Testis (tissue), 3 donors: ENCODE measurements around the gene ATAD3B. TPM values are rescaled to one million over a fixed set of nuclear protein-coding genes. Genes with fewer than 3 reads are reported as not detected.
"Not testable (repeated sequence)": the region's sequence is repeated elsewhere in the genome, so short reads cannot be mapped to it uniquely, and the experiment has no call there.

ENCODE experiments used
- DNase-seq: peaks from one replicate; pipeline ENCODE4 v3.0.0-alpha.2; 2019
- H3K27ac ChIP-seq, 2 donors: fragments of 200-600 bp; sonication (generic); one replicate each; pipeline ENCODE4 v1.5.1; 2019
- H3K27me3 ChIP-seq: fragments of 200-600 bp; sonication (generic); one replicate; pipeline ENCODE4 v1.5.1; 2019
- H3K36me3 ChIP-seq: fragments of 200-600 bp; sonication (generic); one replicate; pipeline ENCODE4 v1.5.1; 2017; ENCODE audit warnings: low read depth; ENCODE audit errors: missing control alignments
- H3K4me1 ChIP-seq: fragments of 200-600 bp; sonication (generic); one replicate; pipeline ENCODE4 v1.5.1; 2019
- H3K4me3 ChIP-seq, 2 donors: fragments of 200-600 bp; sonication (generic); one replicate each; pipeline ENCODE4 v1.5.1; 2017 to 2019
- H3K9me3 ChIP-seq: fragments of 200-600 bp; sonication (generic); one replicate; pipeline ENCODE4 v1.5.1; 2017
- POLR2A ChIP-seq: fragments of 450-650 bp; IDR thresholded peaks from one replicate; pipeline ENCODE4 v1.6.1; 2017; ENCODE audit warnings: antibody characterized with exemption, mild to moderate bottlenecking, moderate library complexity
- WGBS, 2 donors: methylation state at CpG; one replicate each; pipeline ENCODE4 v1.1.5; 2018; 5-methylcytosine and 5-hydroxymethylcytosine counted together
- intact Hi-C: fragments of 100-400 bp; cut with DNase I; formaldehyde crosslinking; loops from one replicate; pipeline ENCODE4 v1.15.1; 2023; ENCODE audit warnings: low total_unique reads
- polyA plus RNA-seq: library from polyadenylated mRNA; stranded (reverse); fragments of 350-450 nt; fragmentation: Illumina TruSeq; extraction: RNeasy Lipid Tissue Mini Kit (QIAGEN cat#74804); gene quantifications from one replicate; pipeline ENCODE4 v1.2.3, GENCODE V29; 2014; ENCODE audit warnings: low read depth, low replicate concordance; ENCODE audit not compliant: insufficient read depth
- total RNA-seq, 2 donors: library from RNA; depleted of rRNA; stranded (reverse); fragments of >200 nt; gene quantifications; one replicate each; pipeline ENCODE4 v1.2.3, GENCODE V29; 2016
- TF ChIP-seq, protein P1 (sequence below), 3 experiments: fragments of 450-650 bp in 2 of 3; fragments of 200-600 bp in 1 of 3; sonication (generic) in 1 of 3; IDR thresholded peaks; one replicate each; pipeline ENCODE4 v1.5.1; 2016 to 2019; ENCODE audit warnings: antibody characterized with exemption in 3 of 3, mild to moderate bottlenecking in 2 of 3, moderate library complexity in 1 of 3

The ATAD3B gene
- total and polyA plus RNA-seq, 3 donors from 2014 or later, result 19.1 to 55.6 (median 46.3) TPM

DNA sequence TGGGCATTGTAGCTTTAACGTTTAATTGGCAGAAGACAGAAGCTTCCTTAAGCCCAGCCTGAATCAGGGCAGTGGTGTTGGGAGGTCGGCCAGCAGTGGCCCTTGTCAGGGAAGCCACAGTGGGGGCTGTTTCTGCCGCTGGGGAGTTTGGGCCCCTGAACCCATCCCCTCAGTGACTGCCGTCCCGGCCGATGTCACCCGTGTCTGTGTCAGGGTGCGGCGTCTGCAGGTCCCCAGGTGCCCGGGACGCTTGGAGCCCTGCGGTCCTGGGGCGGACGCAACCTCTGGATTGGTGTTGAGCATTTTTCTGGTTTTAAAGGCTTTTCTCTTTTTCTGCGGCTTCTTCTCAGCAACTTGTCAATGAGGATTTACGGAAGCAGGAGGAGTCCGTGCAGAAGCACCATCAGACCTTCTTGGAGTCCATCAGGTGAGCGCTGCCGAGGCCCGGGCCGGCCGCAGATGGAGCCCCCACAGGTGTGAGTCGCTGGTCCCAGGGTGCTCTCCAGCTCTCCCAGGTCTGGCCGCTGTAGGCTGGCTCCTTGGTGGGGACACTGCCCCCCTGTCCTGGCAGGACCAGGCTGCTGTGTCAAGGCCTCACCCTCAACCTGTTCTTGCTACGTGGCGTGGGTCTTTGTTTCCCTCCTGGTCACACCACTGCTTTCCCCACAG, 19.7 kb upstream of the ATAD3B start:
- Histone ChIP-seq H3K27ac (no peak overlapping the region), H3K36me3 (no peaks in the 10 kb centered on the region), H3K9me3 (no peaks in the 10 kb centered on the region), H3K27me3 (no peaks in the 10 kb centered on the region), H3K4me1 (no peaks in the 10 kb centered on the region), H3K4me3 (no peak overlapping the region)
- TF ChIP-seq POLR2A, result no peak
- TF ChIP-seq, protein P1, sequence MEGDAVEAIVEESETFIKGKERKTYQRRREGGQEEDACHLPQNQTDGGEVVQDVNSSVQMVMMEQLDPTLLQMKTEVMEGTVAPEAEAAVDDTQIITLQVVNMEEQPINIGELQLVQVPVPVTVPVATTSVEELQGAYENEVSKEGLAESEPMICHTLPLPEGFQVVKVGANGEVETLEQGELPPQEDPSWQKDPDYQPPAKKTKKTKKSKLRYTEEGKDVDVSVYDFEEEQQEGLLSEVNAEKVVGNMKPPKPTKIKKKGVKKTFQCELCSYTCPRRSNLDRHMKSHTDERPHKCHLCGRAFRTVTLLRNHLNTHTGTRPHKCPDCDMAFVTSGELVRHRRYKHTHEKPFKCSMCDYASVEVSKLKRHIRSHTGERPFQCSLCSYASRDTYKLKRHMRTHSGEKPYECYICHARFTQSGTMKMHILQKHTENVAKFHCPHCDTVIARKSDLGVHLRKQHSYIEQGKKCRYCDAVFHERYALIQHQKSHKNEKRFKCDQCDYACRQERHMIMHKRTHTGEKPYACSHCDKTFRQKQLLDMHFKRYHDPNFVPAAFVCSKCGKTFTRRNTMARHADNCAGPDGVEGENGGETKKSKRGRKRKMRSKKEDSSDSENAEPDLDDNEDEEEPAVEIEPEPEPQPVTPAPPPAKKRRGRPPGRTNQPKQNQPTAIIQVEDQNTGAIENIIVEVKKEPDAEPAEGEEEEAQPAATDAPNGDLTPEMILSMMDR (IDR thresholded peaks at IDR 0.05), result no peak
- intact Hi-C loops, result no loop called here
- no peak for DNase-seq
- 82 to 93% methylated on average over 21 to 26 of the region's 26 CpGs for WGBS, 2 donors

DNA sequence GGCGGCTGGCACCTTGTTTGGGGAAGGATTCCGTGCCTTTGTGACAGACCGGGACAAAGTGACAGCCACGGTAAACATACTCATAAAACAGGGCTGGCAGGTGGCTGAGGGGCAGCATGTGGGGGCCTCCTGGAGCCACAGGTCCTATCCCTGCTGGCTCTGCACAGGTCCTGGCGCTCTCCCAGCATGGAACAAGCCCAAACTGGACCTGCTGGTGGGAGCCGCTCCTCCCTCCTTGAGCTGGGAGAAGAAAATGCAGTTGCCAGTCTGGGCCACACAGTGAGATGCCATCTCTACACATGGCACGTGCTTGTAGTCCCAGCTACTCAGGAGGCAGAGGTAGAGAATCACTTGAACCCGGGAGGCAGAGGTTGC, 19.2 kb upstream of the ATAD3B start:
- 83 to 91% methylated on average over 8 of the region's 8 CpGs for WGBS, 2 donors
- DNase-seq, H3K4me1 ChIP-seq, H3K36me3 ChIP-seq, H3K9me3 ChIP-seq, intact Hi-C loops, H3K4me3 ChIP-seq, H3K27ac ChIP-seq, H3K27me3 ChIP-seq: not testable (repeated sequence)

DNA sequence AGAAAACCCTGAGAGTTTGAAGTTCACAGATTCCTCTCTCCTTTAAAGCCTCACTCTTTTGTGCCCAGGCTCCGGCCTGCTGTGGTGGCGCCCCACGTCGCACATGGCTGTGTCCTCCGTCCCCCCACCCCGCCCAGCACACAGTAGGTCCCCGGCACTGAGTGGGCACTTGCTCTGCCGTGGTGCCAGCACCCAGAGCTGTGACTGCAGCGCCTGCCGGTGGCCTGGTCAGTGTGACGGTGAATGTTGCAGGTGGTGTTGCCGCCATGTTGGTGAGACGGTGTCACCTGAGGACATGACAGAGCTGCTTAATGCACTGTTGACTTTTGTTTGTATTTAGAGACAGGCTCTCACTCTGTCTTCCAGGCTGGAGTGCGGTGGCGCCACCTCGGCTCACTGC, 18.7 kb upstream of the ATAD3B start:
- Histone ChIP-seq H3K9me3 (no peaks in the 10 kb centered on the region), H3K4me3 (no peak overlapping the region), H3K27me3 (no peaks in the 10 kb centered on the region), H3K27ac (no peak overlapping the region), H3K36me3 (no peaks in the 10 kb centered on the region), H3K4me1 (no peaks in the 10 kb centered on the region)
- no peak for DNase-seq
- 93 to 94% methylated on average over 13 to 16 of the region's 16 CpGs for WGBS, 2 donors
- no peak for TF ChIP-seq POLR2A
- TF ChIP-seq, protein P1 (IDR thresholded peaks at IDR 0.05), result no peak
- intact Hi-C loops, result no loop called here

DNA sequence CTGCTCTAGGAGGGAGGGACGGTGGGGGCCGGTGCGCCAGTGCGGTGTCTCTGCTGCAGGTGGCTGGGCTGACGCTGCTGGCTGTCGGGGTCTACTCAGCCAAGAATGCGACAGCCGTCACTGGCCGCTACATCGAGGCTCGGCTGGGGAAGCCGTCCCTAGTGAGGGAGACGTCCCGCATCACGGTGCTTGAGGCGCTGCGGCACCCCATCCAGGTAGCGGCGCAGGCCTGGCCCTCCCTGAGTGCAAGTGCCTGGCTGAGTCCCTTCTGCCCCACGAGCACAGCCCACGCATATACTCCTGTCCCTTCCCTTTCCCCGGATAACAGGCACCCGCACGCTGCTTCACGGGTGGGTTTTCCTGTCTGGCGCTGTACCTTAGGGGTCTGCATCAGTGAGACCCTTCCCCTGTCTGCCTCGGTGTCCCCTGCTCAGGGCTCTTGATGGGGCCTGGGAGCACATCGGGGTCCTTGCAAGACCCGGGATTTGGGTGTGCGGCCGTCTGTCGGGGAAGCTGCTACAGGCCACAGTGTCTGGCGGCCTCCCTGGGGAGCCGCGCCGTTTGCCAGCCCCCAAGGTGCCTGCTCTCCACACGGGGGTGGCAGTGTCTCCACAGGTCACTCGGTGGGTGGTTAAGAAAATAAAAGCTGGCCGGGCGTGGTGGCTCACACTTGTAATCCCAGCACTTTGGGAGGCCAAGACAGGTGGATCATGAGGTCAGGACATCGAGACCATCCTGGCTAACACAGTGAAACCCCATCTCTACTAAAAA, 17.1 kb upstream of the ATAD3B start:
- H3K27ac ChIP-seq, H3K27me3 ChIP-seq, DNase-seq, H3K36me3 ChIP-seq, H3K4me3 ChIP-seq, H3K4me1 ChIP-seq, H3K9me3 ChIP-seq, intact Hi-C loops: not testable (repeated sequence)
- WGBS, 2 donors, result 89 to 92% methylated on average over 16 to 22 of the region's 41 CpGs

DNA sequence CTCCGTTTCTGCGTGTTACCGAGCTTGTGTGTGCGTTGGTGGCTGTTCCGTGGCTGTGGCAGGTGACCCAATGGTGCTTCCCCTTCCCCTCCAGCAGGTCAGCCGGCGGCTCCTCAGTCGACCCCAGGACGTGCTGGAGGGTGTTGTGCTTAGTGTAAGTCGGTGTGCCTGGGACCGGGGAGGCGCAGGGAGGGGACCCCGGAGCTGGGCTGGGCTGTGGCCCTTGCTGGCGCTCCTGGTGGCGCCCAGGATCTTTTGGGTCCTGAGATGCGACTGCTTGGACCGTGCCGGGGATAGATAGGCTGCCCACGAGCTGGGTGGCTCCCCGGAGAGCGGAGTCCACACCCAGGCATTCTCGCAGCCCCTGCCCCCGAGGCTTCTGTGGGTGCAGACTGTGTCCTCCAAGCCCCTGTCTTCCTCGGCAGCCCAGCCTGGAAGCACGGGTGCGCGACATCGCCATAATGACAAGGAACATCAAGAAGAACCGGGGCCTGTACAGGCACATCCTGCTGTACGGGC, 16.1 kb upstream of the ATAD3B start:
- Histone ChIP-seq H3K27me3 (no peaks in the 10 kb centered on the region), H3K27ac (no peak overlapping the region), H3K36me3 (no peaks in the 10 kb centered on the region), H3K4me1 (no peaks in the 10 kb centered on the region), H3K9me3 (no peaks in the 10 kb centered on the region), H3K4me3 (no peak overlapping the region)
- intact Hi-C loops, result no loop called here
- 90% methylated on average over 10 to 24 of the region's 30 CpGs for WGBS, 2 donors
- DNase-seq, result no peak
- TF ChIP-seq, protein P1 (IDR thresholded peaks at IDR 0.05), result no peak
- no peak for TF ChIP-seq POLR2A

DNA sequence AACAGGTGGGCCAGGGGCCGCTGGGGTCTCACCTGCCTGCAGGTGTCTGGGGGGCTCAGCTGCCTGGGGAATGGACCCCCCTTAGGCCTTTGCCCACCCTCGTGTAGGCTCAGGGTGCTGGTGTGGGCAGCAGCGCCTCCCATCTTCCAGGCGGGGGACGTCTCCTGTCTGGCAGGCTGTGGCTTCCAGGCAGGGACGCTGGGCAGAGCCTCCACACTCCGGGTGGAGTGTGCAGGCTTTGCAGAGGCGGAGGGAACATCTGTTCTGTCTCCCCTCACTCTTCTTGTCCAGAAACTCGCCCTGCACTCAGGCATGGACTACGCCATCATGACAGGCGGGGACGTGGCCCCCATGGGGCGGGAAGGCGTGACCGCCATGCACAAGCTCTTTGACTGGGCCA, 15.6 kb upstream of the ATAD3B start:
- H3K4me3 ChIP-seq, intact Hi-C loops, H3K36me3 ChIP-seq, H3K9me3 ChIP-seq, DNase-seq, H3K4me1 ChIP-seq, H3K27ac ChIP-seq, H3K27me3 ChIP-seq: not testable (repeated sequence)
- 100% methylated on average over 1 of the region's 15 CpGs; no CpG with 5 or more reads in 1 of the 2 donors for WGBS, 2 donors

DNA sequence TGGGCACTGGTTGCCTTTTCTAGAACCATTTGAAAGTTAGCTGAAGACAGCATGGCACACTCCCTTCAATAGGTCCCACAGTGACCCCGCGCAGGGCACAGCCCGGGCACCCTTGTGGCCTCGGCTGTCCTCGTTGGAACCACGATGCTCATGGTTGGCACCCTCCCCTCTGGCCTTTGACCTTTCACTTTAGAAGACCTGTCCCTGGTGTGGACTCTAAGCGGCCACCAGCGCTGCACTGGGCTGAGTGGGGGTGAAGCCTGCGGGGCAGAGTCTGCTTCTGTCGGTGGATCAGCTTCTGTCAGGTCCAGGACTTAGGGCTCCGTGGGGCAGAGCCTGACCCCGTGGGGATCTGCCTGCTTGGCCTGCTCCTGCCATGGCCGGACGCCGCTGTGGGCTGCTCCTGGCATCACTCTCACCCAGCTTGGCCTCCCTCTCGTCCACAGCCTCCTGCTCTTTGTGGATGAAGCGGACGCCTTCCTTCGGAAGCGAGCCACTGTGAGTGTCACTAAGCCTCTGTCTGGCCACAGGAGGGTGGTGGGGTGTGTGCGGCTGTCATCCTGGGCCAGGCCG, 14.8 kb upstream of the ATAD3B start:
- H3K4me3 ChIP-seq, H3K27ac ChIP-seq, H3K4me1 ChIP-seq, H3K27me3 ChIP-seq, H3K36me3 ChIP-seq, H3K9me3 ChIP-seq, DNase-seq, intact Hi-C loops: not testable (repeated sequence)
- 97 to 98% methylated on average over 6 to 16 of the region's 22 CpGs for WGBS, 2 donors

DNA sequence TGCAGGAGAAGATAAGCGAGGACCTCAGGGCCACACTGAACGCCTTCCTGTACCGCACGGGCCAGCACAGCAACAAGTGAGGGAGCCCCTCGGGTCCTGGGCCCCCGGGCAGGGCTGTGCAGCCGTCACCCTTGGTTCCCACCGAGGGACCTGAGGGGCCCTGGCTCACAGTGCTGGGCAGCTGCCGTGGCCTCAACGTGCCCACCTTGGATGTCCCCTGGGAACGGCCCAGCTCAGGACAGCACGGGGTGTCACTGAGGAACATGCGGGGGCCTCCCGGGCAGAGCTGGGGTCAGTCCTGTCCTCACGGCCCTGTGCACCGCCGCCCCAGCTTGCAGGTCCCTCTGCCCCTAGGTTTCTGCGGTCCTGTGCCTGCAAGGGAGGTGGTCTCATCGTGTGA, 12.4 kb upstream of the ATAD3B start:
- H3K36me3 ChIP-seq, DNase-seq, H3K4me1 ChIP-seq, H3K4me3 ChIP-seq, H3K9me3 ChIP-seq, H3K27ac ChIP-seq, intact Hi-C loops, H3K27me3 ChIP-seq: not testable (repeated sequence)
- WGBS, 2 donors, result 86% methylated on average over 7 of the region's 19 CpGs; no CpG with 5 or more reads in 1 of the 2 donors

DNA sequence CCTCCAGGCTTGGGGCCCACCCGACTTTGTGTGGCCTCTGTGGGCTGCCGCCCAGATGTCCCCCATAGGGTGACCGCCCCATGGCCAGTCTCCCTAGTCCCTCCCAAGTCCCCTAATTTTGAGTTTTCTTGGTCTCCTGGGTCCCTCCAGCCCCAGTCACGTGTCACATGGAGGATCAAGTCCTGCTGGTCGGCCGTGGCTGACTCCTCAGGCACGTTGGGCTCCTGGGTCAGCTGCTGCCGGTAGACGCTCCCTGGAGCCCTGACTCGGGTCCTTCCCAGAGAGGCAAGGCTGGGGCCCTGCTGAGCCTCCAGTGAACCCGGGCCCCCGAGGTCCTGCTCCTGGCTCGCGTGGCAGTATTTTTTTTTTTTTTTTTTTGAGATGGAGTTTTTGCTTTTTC, 11.9 kb upstream of the ATAD3B start:
- H3K27me3 ChIP-seq, DNase-seq, H3K4me1 ChIP-seq, H3K36me3 ChIP-seq, H3K9me3 ChIP-seq, H3K27ac ChIP-seq, H3K4me3 ChIP-seq, intact Hi-C loops: not testable (repeated sequence)
- WGBS, 2 donors, result 91% methylated on average over 11 to 14 of the region's 14 CpGs
